T-helper 1 cell (primary cell): ENCODE measurements around the gene ARID5B.

ENCODE experiments used
- DNase-seq, 5 donors: peaks; one replicate each; pipeline ENCODE4 v3.0.0-alpha.2; 2012 to 2020

ARID5B gene

GRCh38 chr10:62106929-62107519 lies 205.5 kb downstream of the ARID5B start:
- peak in 1 of 5 donors; percentile 38 for DNase-seq

- peak in 1 of 5 donors; percentile 30 for DNase-seq
Observed at GRCh38 chr10:62108759-62109586, 207.5 kb downstream of the ARID5B start.

GRCh38 chr10:62109587-62110293 lies 208.2 kb downstream of the ARID5B start:
- DNase-seq: no peak

- no peak for DNase-seq
Observed at GRCh38 chr10:62112300-62112699, 210.8 kb downstream of the ARID5B start.

- DNase-seq: no peak
Observed at GRCh38 chr10:62112963-62113362, 211.5 kb downstream of the ARID5B start.

GRCh38 chr10:62113680-62114079 lies 212.2 kb downstream of the ARID5B start:
- peak in 1 of 5 donors; percentile 39 for DNase-seq

GRCh38 chr10:62115321-62115720 lies 213.8 kb downstream of the ARID5B start:
- no peak for DNase-seq

- DNase-seq: no peak
Observed at GRCh38 chr10:62115842-62116241, 214.3 kb downstream of the ARID5B start.

GRCh38 chr10:62116896-62117295 lies 215.4 kb downstream of the ARID5B start:
- no peak for DNase-seq

GRCh38 chr10:62121187-62121530 lies 219.7 kb downstream of the ARID5B start:
- peak in 1 of 5 donors; percentile 75 for DNase-seq

GRCh38 chr10:62127975-62128374 lies 226.5 kb downstream of the ARID5B start:
- DNase-seq: no peak

- no peak for DNase-seq
Observed at GRCh38 chr10:62130948-62131347, 229.4 kb downstream of the ARID5B start.

- no peak for DNase-seq
Observed at GRCh38 chr10:62131724-62132123, 230.2 kb downstream of the ARID5B start.

GRCh38 chr10:62133618-62134017 lies 232.1 kb downstream of the ARID5B start:
- DNase-seq: peak in 1 of 5 donors; percentile 50

GRCh38 chr10:62136931-62137330 lies 235.4 kb downstream of the ARID5B start:
- no peak for DNase-seq
